ENCODE measurements around the gene JARID2.
"Not testable (repeated sequence)": the region's sequence is repeated elsewhere in the genome, so short reads cannot be mapped to it uniquely, and the experiment has no call there.

The JARID2 gene

DNA sequence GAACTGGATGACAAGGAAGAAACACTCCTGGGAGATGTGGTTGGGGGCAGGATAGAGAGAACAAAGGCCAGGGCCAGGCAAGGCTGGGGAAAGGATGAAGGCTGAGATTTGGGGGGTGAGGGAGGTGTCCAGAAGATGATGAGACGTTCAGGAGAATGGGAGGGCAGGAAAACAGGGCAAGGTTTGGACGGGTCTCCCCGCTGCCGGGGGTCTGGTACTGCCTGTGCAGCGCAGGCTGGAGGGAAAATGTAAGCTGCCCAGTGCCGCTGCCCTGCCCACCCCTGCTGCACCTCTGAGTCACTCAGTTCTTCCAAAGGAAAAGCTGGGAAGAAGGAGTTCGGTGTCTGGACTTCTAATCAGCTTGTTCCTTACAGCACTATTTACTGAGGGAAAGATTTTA lies 286.1 kb downstream of the JARID2 start:
- no peak for DNase-seq

DNA sequence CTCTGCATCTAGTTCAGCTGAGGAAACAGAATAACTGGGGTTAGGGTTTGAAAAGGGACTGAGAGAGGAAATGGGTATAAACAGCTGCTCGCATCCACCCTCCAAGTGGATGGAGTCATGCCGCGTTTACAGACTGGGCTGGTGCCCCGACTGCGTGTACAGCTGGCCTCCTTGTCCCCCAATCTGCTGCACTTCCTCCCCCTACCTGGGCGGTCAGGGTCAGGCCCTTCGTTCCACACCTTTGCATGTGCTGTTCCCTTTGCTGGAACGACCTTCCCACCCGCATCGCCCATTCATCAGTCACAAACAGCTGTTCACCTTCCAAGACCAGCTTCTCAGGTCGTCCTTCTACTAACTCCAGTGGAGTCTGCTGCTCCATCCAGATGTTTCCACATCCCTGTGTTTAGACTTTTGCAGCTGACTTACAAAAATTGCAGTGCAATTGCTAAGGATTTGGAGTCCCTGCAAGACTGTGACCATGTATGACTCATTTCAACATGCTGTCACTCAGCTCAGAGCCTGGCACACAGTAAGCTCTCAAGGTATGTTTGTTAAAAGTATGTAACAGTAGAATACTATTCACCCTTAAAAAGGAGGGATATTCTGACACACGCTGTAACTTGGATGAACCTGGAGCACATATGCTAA lies 287.6 kb downstream of the JARID2 start:
- DNase-seq, result no peak

DNA sequence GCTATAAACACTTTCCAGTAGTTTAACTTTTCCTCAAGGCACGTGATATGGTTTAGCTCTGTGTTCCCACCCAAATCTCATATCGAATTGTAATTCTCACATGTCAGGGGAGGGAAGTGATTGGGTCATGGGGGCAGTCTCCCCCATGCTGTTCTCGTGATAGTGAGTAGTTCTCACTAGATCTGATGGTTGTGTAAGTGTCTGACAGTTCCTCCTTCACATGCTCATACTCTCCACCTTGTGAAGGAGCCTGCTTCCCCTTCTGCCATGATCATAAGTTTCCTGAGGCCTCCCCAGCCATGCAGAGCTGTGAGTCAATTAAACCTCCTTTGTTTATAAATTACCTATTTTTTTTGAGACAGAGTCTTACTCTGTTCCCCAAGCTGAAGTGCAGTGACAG lies 289.1 kb downstream of the JARID2 start:
- DNase-seq, result no peak

DNA sequence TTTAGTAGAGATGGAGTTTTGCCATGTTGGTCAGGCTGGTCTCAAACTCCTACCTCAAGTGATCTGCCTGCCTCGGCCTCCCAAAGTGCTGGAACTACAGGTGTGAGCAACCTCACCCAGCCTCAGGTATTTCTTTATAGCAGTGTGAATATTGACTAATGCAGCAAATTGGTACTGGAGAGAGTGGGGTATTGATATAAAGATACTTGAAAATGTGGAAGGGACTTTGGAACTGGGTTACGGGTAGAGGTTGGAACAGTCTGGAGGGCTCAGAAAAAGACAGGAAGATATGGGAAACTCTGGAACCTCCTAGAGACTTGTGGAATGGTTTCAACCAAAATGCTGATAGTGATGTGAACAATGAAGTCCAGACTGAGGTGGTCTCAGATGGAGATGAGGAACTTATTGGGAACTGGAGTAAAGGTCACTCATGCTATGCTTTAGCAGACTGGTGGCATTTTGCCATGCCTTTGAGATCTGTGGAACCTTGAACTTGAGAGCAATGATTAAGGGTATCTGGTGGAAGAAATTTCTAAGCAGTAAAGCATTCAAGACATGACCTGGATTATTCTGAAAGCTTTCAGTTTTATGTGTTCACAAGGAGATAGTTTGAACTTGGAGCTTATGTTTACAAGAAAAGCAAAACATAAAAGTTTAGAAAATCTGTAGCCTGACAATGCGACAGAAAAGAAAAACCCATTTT lies 289.8 kb downstream of the JARID2 start:
- DNase-seq, result no peak

DNA sequence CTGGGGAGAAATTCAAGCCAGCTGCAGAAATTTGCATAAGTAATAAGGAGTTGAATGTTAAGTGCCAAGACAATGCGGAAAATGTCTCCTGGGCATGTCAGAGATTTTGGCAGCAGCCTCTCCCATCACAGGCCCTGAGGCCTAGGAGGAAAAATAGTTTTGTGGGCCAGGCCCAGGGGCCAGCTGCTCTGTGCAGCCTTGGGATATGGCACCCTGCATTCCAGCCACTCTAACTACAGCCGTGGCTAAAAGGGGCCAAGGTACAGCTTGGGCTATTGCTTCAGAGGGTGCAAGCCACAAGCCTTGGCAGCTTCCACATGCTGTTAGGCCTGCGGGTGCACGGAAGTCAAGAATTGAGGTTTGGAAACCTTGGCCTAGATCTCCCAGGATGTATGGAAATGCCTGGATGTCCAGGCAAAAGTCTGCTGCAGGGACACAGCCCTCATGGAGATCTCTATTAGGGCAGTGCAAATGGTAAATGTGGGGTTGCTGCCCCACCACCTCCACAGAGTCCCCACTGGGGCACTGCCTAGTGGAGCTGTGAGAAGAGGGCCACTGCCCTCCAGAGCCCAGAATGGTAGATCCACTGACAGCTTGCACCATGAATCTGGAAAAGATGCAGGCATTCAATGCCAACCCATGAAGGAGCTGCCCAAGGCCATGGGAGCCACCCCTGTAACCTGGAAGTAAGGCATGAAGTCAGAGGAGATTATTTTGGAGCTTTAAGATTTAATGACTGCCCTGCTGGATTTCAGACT lies 290.5 kb downstream of the JARID2 start:
- no peak for DNase-seq

DNA sequence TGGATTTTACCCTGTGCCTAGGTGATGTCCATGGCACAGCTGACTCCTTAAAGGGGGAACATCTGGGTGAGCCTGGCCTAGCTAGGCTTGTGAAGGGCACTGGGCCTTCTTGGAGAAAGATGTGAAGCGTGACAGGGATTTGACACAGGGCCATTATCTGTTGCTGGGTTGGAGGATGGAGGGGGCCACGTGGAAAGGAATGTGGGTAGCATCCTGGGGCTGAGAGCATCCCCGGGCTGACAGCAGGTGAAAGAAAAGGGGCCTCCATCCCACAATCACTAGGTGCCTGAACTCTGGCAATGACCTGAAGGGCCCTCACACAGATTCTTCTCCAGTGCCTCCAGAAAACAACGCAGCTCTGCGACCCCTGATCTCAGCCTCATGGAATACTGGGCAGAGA lies 292.2 kb downstream of the JARID2 start:
- DNase-seq, result no peak

DNA sequence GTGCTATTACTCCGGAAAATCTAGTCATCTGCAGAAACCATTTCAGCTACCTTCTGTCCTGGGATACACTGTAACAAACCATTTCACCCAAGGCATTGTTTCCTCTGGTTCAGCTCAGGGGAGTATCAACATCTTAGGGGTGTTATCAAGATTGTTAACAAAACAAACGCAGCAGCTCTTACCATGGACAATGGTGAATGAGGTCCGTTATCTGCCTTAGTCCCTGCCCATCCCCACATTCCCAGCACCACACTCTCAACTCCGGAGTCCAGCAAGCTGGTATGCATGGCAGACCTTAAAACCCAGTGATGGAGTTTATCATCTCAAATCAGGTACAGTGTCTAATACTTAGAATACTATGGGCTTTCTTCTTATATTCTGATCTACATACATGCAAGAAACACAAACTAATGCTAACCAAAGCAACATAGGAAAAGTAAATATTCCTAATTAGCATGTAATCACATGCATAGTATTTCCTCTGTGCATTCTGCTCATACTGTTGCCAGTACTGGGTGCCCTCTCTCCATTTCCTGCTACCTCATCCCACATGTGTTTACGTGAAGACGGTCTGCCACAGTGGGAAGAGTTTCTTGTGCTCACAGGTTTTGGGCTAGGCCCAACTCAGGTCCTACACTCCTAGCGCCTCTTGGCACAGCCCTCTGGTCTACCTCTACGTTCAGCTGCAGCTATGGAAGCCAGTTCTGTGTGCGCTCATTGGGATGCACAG lies 293.1 kb downstream of the JARID2 start:
- DNase-seq, result no peak

DNA sequence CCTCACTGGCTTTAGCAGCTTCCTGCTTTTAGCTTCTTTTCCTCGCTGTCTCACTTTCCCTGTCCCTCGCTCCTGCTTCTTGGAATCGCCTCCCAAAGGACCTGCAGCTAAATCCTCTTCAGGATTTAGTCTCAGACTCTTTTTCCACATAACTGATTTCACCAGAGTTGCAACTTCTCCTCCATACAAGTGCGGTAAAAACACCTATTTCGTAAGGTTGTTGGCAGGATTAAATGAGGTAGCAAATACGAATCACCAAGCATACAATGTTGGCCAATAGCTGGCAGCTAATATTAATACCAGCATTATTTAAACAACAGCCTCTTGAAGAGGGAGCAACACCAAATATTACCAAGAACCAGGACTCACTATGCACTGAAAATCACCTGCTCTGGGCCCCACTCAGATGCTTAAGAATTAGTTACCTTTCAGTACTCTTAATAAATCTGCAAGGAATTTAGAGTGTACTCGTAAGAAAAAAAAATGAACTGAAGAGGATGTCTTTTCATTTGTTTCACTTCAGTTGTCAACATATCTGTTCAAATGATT lies 293.9 kb downstream of the JARID2 start:
- no peak for DNase-seq

DNA sequence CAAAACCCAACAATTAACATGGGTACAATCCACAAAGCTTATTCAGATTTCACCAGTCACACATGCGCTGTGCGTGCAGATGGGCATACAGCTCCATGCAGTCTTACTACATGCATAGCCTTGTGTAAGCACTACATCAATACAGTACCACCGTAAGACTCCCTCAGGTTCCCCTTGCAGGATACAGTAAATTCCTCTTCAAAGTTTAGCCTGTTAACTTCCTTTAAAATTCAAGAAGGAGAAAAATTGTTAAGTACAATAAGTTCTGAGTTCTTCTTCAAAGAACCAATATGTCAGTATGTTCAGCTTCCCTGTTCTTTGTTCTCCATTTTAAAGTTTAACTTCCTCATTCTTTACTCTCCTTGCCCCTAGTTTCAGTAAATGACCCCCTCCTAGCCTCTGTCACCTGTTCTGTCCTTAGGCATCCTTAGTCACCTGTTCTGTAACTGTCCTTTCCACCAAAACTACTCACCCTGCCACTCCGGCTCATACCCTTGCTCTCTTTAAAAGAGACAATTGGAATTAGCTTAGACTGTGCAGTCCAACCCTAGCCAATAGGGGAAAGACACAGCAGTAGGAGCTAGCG lies 297.6 kb downstream of the JARID2 start:
- DNase-seq, result not testable (repeated sequence)

DNA sequence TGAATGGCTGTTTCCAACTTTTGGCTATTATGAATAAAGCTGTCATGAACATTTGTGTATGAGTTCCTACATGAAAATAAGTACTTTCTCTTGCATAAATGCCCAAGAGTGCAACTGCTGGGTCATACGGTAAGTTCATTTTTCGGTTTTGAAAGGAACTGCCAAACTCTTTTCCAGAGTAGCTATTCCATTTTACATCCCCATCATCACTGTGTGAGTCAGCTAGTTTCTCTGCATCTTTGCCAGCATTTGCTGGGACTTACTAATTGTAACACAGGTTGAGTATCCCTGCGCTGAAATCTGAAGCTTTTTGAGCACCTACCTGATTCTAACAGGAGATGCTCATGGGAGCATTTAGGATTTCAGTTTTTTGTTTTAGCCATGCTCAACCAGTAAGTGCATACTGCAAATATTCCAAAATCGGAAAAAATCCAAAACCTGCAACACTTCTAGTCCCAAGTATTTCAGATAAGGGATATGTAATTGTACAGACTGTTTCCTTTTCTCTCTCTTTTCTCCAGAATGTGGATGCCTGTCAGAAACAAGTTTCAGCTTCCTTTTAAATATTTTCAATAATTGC lies 298.5 kb downstream of the JARID2 start:
- no peak for DNase-seq

DNA sequence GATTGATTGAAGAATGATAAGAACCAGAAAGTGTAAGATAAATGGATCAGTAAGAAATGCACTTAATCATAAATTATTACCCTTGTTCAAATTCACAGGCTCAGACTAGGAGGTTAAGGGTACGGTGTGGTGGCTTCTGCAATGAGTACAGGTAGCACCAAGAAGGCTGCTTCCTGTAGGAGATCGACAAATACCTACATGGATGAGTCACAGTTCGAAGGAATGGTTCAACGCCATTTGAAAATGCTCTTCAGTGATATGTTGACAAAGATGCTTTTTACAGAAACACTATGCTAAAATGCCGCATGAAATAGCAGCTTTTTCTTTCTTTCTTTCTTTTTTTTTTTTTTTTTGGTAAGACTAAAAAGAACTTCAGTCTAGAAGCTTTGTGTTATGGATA lies 300.7 kb downstream of the JARID2 start:
- DNase-seq, result no peak

DNA sequence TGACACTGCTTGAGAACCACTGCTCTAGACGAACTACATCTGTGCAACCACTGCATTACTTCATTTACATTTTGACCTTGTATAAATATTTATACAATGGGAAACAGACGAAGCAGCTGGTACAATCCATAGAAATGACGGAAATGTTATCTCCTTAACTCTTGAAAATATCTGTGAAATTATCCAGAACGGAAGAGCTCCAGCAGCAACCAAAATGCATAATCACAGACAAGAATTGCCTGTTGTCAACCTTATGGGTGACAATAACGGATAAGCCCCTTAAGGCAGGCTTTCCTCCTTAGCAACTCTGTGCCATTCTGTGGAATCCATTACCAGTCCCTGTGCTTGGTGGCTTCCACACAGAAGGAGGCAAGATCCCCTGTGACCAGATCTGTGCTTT lies 301.5 kb downstream of the JARID2 start:
- no peak for DNase-seq

DNA sequence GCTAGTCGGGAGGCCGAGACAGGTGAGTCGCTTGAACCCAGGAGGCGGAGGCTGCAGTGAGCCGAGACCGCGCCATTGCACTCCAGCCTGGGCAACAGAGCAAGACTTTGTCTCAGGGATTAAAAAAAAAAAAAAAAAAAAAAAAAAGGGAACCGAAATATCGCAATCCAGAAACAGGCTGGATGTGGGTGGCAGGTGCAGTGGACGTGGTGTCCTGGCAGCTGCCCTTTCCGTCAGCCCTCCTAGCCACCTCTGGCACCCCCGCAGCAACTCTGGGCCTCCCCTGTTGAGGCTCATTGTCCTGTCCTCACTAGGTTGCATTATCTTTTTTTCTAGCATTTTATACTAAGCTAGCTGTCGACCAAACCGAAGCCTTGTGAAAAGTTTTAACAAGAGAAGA lies 303.5 kb downstream of the JARID2 start:
- no peak for DNase-seq

DNA sequence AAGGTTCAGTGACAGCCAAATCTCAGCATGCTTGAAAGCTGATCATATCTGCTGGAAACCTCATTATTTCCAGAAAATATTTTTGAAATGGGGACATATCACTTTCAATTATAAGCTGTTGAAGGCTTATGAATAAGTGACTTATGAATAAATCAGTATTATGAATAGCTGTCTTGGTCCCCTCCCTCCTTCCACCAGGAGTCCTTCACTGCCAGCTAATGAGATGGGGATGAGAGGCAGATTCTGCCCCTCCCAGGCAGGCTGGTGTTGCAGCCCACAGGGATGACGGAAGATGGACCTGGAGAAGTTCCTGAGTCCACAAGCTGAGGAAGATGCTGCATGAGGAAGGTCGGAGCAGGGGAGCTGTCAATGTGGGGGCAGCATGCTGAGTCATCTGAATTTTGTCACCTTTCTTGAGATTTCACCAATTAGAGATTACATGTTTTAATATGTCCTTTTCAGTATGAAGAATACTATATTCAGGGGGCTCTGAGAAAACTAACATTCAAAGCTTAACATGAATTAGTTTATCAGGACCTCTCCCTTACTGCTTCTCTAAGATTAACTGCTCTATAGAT lies 304.8 kb downstream of the JARID2 start:
- DNase-seq, result no peak

DNA sequence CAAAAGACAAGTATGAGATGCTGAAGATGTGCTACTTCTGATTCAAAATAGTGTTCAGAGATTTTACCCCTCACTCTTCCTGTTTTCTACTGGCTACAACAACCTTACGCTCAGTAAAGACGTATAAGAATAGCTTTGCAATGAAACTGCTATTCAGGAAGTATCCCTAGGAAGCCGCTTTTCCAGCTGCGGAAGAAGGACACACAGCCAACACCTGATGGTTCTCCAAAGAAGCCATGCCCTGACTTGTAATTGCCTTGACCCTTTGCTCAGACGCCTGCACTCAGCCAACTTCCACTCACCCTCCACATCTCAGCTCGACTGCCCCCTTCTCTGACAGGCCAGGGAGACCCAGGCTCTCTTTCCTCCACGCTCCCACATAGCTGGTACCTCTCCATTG lies 305.4 kb downstream of the JARID2 start:
- no peak for DNase-seq

DNA sequence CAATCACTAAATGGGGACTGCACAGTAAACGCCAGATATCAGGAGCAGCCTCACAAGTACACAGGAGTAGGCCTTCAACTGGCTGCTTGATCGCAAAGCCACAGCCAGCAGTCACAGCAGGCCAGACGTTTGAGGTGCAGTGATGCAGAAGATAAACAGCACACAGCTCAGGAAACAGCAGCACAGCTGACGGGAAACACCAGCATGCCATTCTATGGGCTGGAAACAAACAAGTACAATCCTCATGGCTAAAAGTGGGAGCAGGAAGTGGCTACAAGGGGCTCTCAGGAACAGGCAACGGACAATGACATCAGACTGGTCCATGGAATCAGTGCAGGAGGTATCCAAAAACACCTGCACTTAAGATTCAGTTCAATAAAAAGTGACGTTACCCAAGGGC lies 305.9 kb downstream of the JARID2 start:
- peak; percentile 11 for DNase-seq

DNA sequence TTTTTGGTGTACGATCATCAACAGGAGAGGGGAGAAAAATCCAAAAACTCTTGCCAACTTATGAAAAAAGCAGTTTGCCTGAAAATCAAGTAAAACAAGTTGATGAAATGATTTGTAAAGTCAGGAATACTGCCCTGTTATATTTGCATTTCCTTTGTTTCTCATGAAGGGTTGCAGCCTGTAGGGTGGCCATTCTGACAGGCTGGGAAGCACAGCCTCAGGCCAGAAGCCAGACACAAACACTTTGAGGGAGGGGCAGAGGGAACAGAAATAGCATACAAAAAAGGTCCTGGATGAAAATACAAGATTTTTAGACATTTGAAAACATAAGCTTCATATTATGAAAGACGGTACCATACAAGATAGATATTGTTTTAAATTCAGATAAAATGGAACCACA lies 307.2 kb downstream of the JARID2 start:
- DNase-seq, result no peak

DNA sequence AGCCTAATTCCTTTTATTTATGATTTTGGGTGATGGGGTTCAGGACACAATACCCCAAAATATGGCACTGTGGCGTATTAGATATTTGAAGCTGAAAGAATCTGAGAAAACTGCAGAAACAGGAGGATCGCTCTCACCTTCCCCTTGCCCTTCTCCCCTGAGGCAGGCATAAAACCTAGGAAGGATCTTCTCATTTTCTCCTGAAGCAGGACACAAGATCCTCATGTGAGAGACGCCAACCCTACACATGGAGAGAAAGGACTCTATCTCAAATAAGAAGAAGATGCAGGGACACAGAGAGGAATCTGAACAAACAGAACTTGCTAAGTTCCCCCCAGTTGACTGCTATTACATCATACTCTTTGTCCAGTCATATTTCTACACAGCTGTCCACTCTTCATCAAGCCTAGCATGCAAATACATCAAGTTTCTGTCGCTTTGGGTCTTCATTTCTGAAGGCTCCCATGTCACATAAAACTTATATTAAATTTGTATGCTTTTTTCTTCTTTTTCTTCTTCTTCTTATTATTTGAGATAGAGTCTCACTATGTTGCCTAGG lies 307.9 kb downstream of the JARID2 start:
- no peak for DNase-seq

DNA sequence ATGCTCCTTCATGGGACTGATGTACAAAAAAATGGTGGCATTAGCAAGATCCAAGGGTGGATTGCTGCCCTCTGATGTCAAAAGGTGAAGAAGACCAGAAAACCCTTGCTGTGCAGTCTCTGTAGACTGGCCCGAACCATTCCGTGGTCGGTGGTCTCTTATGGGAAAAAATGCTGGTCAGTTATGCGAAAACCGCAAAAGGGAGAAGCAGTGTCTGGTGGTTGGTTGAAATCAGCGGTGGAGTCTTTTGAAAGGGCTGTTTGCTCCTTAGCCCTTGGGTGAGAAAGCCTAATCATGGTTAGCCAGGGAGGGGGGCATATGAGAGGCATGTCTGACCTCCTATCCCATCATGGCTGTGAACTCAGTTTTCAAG lies 308.8 kb downstream of the JARID2 start:
- no peak for DNase-seq

DNA sequence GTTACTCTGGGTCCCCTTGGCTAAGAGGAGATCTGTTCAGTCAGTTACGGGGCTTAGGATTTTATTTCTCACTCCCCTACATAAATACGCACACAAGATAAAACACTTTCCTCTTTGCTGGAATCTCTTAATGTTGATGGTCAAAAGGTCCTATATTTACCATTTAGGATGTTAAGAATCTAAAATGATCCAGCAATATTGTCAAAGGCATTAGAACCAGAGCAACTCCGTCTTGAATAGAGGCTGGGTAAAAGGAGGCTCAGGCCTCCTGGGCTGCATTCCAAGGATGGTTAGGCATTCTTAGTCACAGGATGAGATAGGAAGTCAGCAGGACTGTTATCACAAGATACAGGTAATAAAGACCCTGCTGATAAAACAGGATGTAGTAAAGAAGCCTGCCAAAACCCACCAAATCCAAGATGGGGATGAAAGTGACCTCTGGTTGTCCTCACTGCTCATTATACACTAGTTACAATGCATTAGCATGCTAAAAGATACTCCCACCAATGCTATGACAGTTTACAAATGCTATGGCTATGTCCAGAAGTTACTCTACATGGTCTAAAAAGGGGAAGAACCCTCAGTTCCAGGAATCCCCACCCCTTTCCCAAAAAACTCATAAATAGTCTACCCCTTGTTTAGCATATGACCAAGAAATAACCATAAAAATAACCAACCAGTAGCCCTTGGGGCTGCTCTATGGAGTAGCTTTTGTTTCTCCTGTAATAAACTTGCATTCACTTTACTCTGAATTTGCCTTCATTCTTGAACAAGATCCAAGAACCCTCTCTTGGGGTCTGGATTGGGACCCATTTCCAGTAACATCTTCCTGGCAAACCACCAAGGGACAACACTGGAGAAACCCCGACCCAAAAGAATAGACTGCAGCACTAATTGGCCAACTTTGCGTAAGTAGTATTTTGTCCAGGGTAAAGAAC lies 309.5 kb downstream of the JARID2 start:
- DNase-seq, result no peak

DNA sequence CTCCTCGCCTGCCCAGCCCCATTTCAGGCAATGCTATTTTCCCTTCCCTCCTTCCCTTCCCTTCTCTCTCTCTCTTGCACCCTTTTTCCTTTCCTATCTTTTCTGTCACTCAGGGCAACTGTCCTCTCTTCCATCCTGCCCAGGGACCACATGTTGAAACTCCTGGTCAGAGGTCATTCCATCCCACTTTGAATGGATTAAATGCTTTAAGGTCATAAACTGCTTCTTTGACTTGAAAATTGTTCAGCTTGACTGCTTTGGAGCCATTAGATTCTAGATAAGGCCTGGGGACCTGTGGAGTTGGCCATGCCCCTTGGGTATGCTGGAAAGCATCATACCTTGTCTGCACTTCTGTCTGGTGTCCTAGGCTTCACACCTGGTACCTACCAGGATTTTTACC lies 310.8 kb downstream of the JARID2 start:
- no peak for DNase-seq

All from NCI-H187 treated with DMSO at 0.1 percent for 48 hours (cell line).